Endodermal cell (in vitro differentiated cells): ENCODE measurements around the gene OTOG. TPM values are rescaled to one million over a fixed set of nuclear protein-coding genes. Genes with fewer than 3 reads are reported as not detected.

Source experiments
- DNase-seq: peaks from one replicate; pipeline ENCODE4 v3.0.0-alpha.2; 2017
- H3K27ac ChIP-seq: 2 replicates; pipeline ENCODE4 v1.5.1; 2013; ENCODE audit warnings: mild to moderate bottlenecking, low read depth, low read length, moderate library complexity
- H3K27me3 ChIP-seq: 2 replicates; pipeline ENCODE4 v1.6.1; 2013; ENCODE audit warnings: mild to moderate bottlenecking, low read length, moderate library complexity; ENCODE audit not compliant: insufficient read depth, control insufficient read depth, poor library complexity, severe bottlenecking
- H3K36me3 ChIP-seq: 2 replicates; pipeline ENCODE4 v1.7.0; 2013; ENCODE audit warnings: mild to moderate bottlenecking, low read length, moderate library complexity; ENCODE audit not compliant: control insufficient read depth, insufficient read depth
- H3K4me1 ChIP-seq: one replicate; pipeline ENCODE4 v1.7.0; 2013; ENCODE audit warnings: low read length; ENCODE audit not compliant: control insufficient read depth, insufficient read depth
- H3K4me3 ChIP-seq: 2 replicates; pipeline ENCODE4 v1.5.1; 2013; ENCODE audit warnings: mild to moderate bottlenecking, low read length, moderate library complexity
- H3K9ac ChIP-seq: 2 replicates; pipeline ENCODE4 v1.6.1; 2013; ENCODE audit warnings: mild to moderate bottlenecking, low read length, moderate library complexity; ENCODE audit not compliant: poor library complexity, severe bottlenecking; ENCODE audit errors: extremely low read depth
- H3K9me3 ChIP-seq: 2 replicates; pipeline ENCODE4 v1.6.1; 2013; ENCODE audit warnings: mild to moderate bottlenecking, low read length, moderate library complexity; ENCODE audit not compliant: control insufficient read depth
- H3K27ac Mint-ChIP-seq: 2 replicates; pipeline ENCODE4 v1.8.0; 2020; ENCODE audit warnings: mixed read lengths
- H3K27me3 Mint-ChIP-seq: 2 replicates; pipeline ENCODE4 v1.8.0; 2021; ENCODE audit warnings: mild to moderate bottlenecking, mixed read lengths; ENCODE audit not compliant: insufficient read depth
- H3K36me3 Mint-ChIP-seq: 2 replicates; pipeline ENCODE4 v1.8.0; 2020; ENCODE audit warnings: low read depth, mixed read lengths
- H3K4me1 Mint-ChIP-seq: 2 replicates; pipeline ENCODE4 v1.8.0; 2020; ENCODE audit warnings: mixed read lengths
- H3K4me3 Mint-ChIP-seq: 2 replicates; pipeline ENCODE4 v1.8.0; 2020; ENCODE audit warnings: mild to moderate bottlenecking, moderate library complexity, mixed read lengths
- H3K9me3 Mint-ChIP-seq: 2 replicates; pipeline ENCODE4 v1.8.0; 2020; ENCODE audit warnings: mild to moderate bottlenecking, mixed read lengths
- WGBS, 2 experiments: methylation state at CpG; one replicate each; pipeline versions ENCODE4 v1.1.5 to v1.1.7; 2013; ENCODE audit warnings: missing lambda C conversion rate in 2 of 2, mixed read lengths in 1 of 2; ENCODE audit not compliant: insufficient coverage in 1 of 2, insufficient read length in 1 of 2; 5-methylcytosine and 5-hydroxymethylcytosine counted together
- total RNA-seq, 2 donors: library from RNA; stranded (reverse); fragmentation: NEBNext Ultra II Directional in 1 of 2; extraction: Animal tissue kit (Norgen Biotek cat#: 25700) in 1 of 2; gene quantifications; 2 replicates in 1 of 2; 3 replicates in 1 of 2; pipeline ENCODE4 v1.2.1, GENCODE V29; 2021
- TF ChIP-seq, protein P1 (sequence below): fragments of 200-600 bp; sonication (generic); conservative IDR thresholded peaks from 2 replicates; pipeline ENCODE4 v1.5.0; 2021; ENCODE audit warnings: antibody characterized with exemption, mild to moderate bottlenecking

Gene OTOG
- total RNA-seq, 2 donors from 2014 or later = 0.33 to 0.55 TPM

DNA sequence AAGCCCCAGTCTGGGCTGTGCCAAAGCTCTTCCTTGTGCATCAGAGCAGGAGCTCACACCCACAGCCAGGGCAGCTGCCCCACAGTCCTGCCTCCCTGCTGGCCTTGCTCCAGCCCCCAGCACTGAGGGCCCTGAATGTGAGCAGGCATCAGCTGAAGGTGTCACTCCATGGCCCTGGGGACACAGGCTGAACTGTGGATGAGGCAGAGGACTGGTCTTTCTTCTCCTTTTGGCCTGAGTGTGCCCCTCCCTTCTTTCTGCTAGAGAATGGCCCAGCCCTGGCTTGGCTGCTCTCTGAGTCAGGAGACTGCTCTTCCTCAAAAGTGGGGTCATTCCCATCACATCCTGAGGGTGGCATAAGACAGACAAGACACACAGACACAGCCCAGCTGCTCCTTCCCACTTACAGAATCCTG lies 16.2 kb downstream of the OTOG start:
- peaks cover 47% of the 10 kb centered on the region for H3K27me3 Mint-ChIP-seq
- peaks cover 34% of the 10 kb centered on the region for H3K27me3 ChIP-seq
- H3K4me1 ChIP-seq = peaks cover 3% of the 10 kb centered on the region
- no peaks in the 10 kb centered on the region for H3K36me3 Mint-ChIP-seq
- TF ChIP-seq, protein P1, sequence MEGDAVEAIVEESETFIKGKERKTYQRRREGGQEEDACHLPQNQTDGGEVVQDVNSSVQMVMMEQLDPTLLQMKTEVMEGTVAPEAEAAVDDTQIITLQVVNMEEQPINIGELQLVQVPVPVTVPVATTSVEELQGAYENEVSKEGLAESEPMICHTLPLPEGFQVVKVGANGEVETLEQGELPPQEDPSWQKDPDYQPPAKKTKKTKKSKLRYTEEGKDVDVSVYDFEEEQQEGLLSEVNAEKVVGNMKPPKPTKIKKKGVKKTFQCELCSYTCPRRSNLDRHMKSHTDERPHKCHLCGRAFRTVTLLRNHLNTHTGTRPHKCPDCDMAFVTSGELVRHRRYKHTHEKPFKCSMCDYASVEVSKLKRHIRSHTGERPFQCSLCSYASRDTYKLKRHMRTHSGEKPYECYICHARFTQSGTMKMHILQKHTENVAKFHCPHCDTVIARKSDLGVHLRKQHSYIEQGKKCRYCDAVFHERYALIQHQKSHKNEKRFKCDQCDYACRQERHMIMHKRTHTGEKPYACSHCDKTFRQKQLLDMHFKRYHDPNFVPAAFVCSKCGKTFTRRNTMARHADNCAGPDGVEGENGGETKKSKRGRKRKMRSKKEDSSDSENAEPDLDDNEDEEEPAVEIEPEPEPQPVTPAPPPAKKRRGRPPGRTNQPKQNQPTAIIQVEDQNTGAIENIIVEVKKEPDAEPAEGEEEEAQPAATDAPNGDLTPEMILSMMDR = peak; percentile 64
- H3K27ac Mint-ChIP-seq = no peak overlapping the region
- H3K9me3 ChIP-seq = no peaks in the 10 kb centered on the region
- no peak overlapping the region for H3K27ac ChIP-seq
- H3K36me3 ChIP-seq = no peaks in the 10 kb centered on the region
- no peak overlapping the region for H3K4me3 ChIP-seq
- H3K4me1 Mint-ChIP-seq = peaks cover 17% of the 10 kb centered on the region
- no peaks in the 10 kb centered on the region for H3K9me3 Mint-ChIP-seq
- H3K9ac ChIP-seq = no peak overlapping the region
- no peak overlapping the region for H3K4me3 Mint-ChIP-seq
- peak; percentile 80 for DNase-seq

DNA sequence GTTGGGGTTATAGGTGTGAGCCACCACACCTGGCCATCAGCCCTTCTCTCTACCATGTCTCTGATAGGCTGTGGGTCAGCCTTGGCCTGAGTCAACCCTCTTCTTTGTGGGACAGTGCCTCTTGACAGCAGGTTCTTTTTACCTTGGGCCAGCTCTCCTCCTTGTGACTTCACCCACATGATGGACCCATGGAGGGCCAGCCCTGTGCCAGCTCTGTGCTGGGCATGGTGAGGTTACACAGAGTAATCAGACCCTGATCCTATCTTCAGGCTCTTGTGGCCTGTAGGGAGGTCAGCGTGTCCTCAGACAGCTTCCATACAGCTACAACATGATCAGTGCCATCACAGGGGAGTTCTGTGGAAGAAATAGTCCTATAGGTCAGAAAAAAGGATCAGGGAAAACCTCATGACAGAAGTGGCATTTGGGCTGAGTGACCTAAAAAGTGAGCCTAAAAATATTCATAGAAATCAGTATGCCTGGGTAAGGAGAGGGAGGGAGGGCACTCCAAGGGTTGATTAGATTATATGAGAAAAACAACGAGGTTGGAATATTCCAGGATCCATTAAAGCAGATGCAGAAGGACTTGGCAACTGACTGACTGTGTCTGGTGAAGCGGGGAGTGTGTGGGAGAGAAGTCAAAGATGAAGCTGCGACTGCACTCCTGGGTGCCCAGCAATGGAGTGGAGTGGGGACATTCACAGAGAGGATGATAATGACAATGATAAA lies 17.1 kb downstream of the OTOG start:
- peak; percentile 37 for DNase-seq
- Mint-ChIP-seq H3K9me3 (no peaks in the 10 kb centered on the region), H3K27ac (no peak overlapping the region), H3K4me3 (no peak overlapping the region), H3K36me3 (no peaks in the 10 kb centered on the region), H3K27me3 (peaks cover 44% of the 10 kb centered on the region), H3K4me1 (peaks cover 17% of the 10 kb centered on the region)
- H3K4me3 ChIP-seq = no peak overlapping the region
- H3K36me3 ChIP-seq = no peaks in the 10 kb centered on the region
- TF ChIP-seq, protein P1 = no peak
- H3K9ac ChIP-seq = no peak overlapping the region
- peaks cover 25% of the 10 kb centered on the region for H3K27me3 ChIP-seq
- WGBS, 2 experiments = 79 to 93% methylated on average over 3 to 4 of the region's 4 CpGs
- H3K9me3 ChIP-seq = no peaks in the 10 kb centered on the region
- H3K27ac ChIP-seq = no peak overlapping the region
- peaks cover 3% of the 10 kb centered on the region for H3K4me1 ChIP-seq

DNA sequence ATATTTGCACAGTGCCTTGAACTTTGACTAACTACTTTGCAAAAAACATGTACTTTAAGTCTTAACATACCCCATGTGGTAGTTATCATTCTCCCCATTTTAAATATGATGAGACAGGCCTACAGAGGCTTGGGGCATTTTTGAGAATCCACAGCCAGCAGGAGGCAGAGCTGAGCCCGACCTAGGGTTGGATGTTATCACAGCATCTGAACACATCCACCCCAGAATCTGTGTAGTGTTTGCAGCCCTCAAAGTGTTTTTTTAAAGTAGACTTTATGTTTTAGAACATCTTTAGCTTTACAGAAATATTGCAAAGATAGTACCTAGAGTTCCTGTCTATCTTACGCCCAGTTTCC lies 17.6 kb downstream of the OTOG start:
- Histone ChIP-seq H3K4me1 (peaks cover 3% of the 10 kb centered on the region), H3K36me3 (no peaks in the 10 kb centered on the region), H3K27me3 (peaks cover 19% of the 10 kb centered on the region), H3K27ac (no peak overlapping the region), H3K4me3 (no peak overlapping the region), H3K9me3 (no peaks in the 10 kb centered on the region), H3K9ac (no peak overlapping the region)
- H3K27ac Mint-ChIP-seq = no peak overlapping the region
- no peaks in the 10 kb centered on the region for H3K36me3 Mint-ChIP-seq
- 60 to 64% methylated on average over 2 of the region's 2 CpGs for WGBS, 2 experiments
- H3K27me3 Mint-ChIP-seq = peaks cover 40% of the 10 kb centered on the region
- peaks cover 17% of the 10 kb centered on the region for H3K4me1 Mint-ChIP-seq
- no peak overlapping the region for H3K4me3 Mint-ChIP-seq
- DNase-seq = peak; percentile 75
- TF ChIP-seq, protein P1 = peak; percentile 82
- no peaks in the 10 kb centered on the region for H3K9me3 Mint-ChIP-seq
